Measurements from ENCODE around the gene SRPK1. TPM values are rescaled to one million over a fixed set of nuclear protein-coding genes. Genes with fewer than 3 reads are reported as not detected.

Gene SRPK1
- total and polyA plus RNA-seq, 2 of the 13 experiments (the other 11 are each of a cell fraction or from before 2014, with no cell fraction given), result 56.4 to 142 TPM

DNA sequence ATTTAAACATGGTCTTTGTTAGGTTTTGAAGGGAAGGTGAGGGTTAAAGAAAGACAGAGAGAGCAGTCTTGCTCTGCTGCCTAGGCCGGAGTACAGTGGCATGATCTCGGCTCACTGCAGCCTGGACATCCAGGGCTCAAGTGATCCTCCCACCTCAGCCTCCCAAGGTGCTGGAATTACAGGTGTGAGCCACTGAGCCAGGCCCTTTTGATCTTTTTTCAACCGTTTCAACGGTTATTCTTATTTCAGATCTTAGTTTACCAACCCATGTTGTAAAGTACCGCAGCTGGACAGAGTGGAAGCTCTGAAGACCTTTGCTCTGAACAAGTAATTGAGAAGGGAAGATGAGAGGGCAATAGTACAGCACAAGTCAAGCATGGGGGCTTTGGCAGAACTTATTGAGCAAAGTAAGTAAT is 1.2 kb upstream of the SRPK1 start (continued):
- TF ChIP-seq HOXA3 (CRISPR knock-in tag; IDR thresholded peaks at IDR 0.05) (peak; percentile 41; the same call in 1 of the 2 replicates), GZF1 (CRISPR knock-in tag; IDR thresholded peaks at IDR 0.05) (peak; percentile 56; the same call in 1 of the 2 replicates), ZZZ3 (CRISPR knock-in tag; IDR thresholded peaks at IDR 0.05; ENCODE audit: borderline replicate concordance) (no peak), ZNF280D (CRISPR knock-in tag; IDR thresholded peaks at IDR 0.05) (0 out of 2 replicates have a peak, but pooled peaks have one; percentile 32), ZBTB7B (CRISPR knock-in tag; IDR thresholded peaks at IDR 0.05) (0 out of 2 replicates have a peak, but pooled peaks have one; percentile 39), ZC3H13 (CRISPR knock-in tag; IDR thresholded peaks at IDR 0.05) (no peak), GTF3A (CRISPR knock-in tag; conservative IDR thresholded peaks at IDR 0.05) (no peak), HNF4A (CRISPR knock-in tag; IDR thresholded peaks at IDR 0.05) (peak; percentile 75), ETV5 (CRISPR knock-in tag; IDR thresholded peaks at IDR 0.05; ENCODE audit: borderline replicate concordance) (peak; percentile 30; the same call in 1 of the 2 replicates), ZNF687 (CRISPR knock-in tag; IDR thresholded peaks at IDR 0.05) (peak; percentile 43; the same call in 1 of the 2 replicates), ZMYM4 (CRISPR knock-in tag; IDR thresholded peaks at IDR 0.05) (peak; percentile 53; the same call in 1 of the 2 replicates), HDAC2 (CRISPR knock-in tag; IDR thresholded peaks at IDR 0.05) (peak; percentile 32; the same call in 1 of the 2 replicates), SRSF9 (IDR thresholded peaks at IDR 0.05; ENCODE audit: borderline replicate concordance, insufficient read depth, low read depth, low read length, poor library complexity, severe bottlenecking) (no peak), UBTF (CRISPR knock-in tag; IDR thresholded peaks at IDR 0.05) (0 out of 2 replicates have a peak, but pooled peaks have one; percentile 41)
- TF ChIP-seq, protein P1, sequence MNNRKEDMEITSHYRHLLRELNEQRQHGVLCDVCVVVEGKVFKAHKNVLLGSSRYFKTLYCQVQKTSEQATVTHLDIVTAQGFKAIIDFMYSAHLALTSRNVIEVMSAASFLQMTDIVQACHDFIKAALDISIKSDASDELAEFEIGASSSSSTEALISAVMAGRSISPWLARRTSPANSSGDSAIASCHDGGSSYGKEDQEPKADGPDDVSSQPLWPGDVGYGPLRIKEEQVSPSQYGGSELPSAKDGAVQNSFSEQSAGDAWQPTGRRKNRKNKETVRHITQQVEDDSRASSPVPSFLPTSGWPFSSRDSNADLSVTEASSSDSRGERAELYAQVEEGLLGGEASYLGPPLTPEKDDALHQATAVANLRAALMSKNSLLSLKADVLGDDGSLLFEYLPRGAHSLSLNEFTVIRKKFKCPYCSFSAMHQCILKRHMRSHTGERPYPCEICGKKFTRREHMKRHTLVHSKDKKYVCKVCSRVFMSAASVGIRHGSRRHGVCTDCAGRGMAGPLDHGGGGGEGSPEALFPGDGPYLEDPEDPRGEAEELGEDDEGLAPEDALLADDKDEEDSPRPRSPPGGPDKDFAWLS (CRISPR knock-in tag; IDR thresholded peaks at IDR 0.05; ENCODE audit: borderline replicate concordance), result no peak
- TF ChIP-seq, protein P2, sequence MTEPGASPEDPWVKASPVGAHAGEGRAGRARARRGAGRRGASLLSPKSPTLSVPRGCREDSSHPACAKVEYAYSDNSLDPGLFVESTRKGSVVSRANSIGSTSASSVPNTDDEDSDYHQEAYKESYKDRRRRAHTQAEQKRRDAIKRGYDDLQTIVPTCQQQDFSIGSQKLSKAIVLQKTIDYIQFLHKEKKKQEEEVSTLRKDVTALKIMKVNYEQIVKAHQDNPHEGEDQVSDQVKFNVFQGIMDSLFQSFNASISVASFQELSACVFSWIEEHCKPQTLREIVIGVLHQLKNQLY (CRISPR knock-in tag; IDR thresholded peaks at IDR 0.05), result 0 out of 2 replicates have a peak, but pooled peaks have one; percentile 51

Measured in HepG2 (cell line).